CD4-positive, alpha-beta T cell treated with Interferon alpha-2 for 1 hour (primary cell): ENCODE measurements around the gene CD151.

Experiments used
- DNase-seq, 2 donors: peaks; one replicate each; pipeline ENCODE4 v3.0.0-alpha.2; 2020 to 2022

CD151 gene

DNA sequence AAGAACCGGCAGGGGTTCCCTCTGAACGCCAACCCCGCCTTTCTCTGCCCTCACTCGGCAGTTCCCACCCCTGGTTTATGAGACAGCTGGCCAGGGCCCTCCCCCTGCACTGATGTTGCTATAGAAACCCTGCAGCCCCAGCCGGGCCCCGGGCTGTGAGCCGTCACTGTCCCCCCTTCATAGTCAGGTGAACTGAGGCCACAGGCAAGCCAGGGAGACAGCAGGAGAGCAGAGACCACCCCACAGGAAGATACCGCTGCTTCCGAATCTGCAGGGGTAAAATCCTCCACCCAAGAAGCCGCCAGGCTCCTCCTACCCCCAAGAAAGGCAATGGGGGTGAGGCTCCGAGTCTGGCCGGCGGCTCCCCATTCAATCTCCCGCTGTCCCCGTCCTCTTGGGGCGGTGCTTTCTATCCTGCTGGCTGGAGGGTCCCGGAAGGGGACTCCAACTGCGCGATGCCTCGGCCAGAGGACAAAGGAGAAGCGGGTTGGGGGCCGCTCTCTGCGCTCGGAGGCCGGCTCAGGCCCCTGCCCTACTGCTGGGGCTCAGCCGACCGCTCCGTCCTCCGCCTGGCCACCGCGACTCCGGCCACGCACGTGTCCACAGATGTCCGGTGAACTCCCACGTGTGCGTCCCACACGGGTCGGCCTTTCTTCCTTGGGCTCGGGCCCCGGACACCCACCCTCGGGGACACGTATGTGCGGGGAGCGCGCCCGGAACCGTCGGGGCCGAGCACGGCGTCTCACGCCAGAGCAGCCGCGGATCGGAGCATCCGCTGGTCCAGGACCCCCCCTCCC, 35.3 kb upstream of the CD151 start:
- DNase-seq = peak; percentile 80 to 88

DNA sequence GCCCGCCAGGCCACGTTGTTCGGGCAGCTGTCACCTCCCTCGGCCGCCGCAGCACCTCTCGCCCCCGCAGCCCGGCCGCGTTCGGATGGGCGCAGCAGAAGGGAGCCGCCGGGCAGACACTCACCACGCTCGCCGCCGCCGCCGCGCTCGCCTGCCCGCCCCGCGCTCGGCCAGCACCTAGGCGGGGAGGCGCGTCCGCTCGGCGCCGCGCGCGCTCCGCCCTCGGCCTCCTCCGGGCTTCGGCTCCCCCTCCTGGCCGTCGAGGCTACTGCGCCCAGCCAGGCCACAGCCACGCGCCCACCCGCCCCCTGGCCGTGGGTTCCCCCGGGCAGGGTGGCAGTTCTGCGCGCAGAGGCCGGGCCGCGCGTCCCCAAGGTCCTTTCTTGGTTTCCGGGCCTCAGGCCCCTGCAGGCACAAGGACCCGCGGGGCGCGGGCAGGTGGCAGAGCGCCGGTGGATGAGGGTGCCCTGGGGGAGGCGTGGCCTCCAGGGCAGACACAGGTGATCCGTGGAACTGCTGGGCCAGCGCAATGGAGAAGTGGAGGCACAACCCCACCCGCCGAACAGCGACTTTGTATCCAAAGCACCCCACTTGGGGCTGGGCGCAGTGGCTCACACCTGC, 34.5 kb upstream of the CD151 start, which contains the start of gene SLC25A22:
Gene SLC25A22 (minus strand): TSS at position 189 of the 621 bp plus-strand sequence. CDS start 3,275 bp downstream, outside the sequence.
- peak; percentile 76 to 87 for DNase-seq

DNA sequence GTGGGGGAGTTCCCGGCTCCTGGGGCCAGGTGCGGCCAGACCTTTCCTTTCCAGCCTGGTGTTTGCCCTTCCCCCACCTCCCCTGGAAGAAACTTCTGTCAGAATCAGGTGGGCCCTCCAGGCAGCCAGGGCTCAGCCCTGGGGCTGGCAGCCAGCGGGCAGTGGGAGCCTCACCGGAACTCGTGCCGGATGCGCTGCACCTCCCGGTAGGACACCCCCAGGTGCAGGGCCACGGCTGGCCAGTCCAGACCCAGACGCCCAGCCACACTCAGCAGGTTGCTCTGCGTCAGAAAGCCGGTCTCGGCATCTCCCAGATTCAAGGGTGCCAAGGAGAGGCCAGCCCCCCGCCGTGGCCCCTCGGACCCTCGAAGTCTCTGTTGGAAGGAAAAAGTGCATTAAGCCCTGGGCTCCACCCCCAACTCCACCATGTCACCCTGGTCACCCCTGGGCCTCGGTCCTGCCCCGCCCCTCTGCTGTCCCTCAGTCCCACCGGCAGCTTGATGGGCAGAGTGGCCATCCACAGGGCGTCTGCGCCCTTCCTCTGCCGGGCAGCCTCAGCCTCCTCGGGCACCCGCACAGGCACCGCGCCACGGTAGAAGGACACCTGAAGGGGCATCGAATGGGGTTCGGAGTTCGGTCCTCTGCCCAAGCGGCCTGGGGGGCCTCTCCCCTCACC, 33.0 kb upstream of the CD151 start:
- no peak for DNase-seq

DNA sequence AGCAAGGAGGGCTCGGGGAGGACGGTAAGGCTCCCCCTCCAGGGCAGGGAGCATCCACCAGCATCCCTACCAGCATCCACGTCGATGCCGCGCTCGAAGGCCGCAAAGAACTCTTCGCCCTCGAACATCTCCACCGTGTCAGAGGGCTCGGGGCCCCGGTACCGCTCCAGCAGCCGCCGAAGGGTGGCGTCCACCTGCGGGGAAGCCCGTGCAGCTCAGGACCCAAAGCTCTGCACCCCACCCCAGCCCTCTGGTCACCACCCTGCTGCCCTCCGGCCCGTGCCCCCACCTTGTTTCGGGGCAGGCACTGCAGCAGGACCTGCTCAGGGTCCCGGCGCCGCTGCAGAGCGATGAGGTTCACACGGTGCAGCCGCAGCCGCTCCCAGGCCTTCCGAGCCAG, 32.3 kb upstream of the CD151 start:
- DNase-seq = no peak

- no peak for DNase-seq
Observed at GRCh38 chr11:801097-801780, 31.5 kb upstream of the CD151 start.

DNA sequence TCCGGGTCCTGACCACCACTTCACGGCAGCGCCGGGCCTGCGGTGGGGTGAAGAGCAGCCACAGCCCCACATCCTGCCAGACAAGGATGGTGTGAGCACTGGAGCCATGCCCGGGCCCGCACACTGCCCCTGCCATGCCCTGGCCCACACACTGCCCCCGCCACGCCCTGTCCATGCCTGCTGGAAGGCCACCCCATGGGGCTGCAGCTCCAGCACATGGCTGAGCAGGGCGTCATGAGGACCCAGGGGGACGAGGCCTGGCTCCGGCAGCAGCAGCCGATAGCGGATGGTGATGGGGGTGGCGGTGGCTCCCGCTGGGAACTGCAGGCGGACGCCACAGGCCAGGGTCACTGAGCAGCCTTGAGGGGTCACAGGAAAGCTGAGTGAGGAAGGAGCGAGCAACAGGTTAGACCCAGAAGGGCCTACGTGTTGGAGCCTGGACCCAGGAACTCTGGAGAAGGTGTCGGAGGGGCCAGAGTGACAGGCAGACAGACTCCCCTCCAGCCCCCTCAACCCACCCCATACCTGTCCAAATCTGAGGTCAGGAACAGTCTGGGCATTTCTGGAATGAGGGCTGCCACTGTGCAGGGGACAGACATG, 30.6 kb upstream of the CD151 start:
- DNase-seq = no peak

- DNase-seq = no peak
Observed at GRCh38 chr11:802693-803466, 29.9 kb upstream of the CD151 start.

DNA sequence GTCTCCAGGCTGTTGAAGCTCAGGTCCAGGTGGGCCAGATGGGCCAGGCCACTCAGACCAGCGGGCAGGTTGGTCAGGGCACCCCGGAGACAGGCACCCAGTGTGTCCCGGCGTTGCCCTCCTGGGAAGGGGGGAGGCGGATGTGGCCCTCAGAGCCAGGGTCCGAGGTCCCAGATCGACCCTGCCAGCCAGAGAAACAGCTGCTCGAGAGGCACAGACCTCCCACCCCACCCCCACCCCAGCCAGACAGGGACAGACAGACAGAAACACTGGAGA, 29.3 kb upstream of the CD151 start:
- DNase-seq = no peak

GRCh38 chr11:803770-804598, 28.8 kb upstream of the CD151 start:
- DNase-seq = no peak

DNA sequence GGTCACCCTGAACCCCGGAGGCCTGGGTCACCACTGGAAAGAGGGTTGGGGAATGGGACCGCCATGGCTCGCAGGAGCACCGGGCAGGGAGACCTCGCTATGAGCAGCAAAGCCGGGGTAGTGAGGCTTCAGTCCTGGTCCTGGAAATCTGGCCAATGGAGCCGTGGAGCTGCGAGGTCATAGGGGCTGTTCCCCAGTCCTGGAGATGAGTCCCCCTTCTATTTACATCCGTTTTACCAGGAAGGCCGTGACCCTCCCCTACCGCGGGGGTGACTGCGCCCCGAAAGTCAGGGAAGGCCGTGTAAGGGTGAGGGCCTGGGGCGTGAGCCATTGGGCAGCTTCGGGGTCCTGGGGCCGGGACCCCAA, 28.2 kb upstream of the CD151 start:
- no peak for DNase-seq

- peak in 1 of 2 donors; percentile 69 for DNase-seq
Observed at GRCh38 chr11:808427-809286, 24.1 kb upstream of the CD151 start.

DNA sequence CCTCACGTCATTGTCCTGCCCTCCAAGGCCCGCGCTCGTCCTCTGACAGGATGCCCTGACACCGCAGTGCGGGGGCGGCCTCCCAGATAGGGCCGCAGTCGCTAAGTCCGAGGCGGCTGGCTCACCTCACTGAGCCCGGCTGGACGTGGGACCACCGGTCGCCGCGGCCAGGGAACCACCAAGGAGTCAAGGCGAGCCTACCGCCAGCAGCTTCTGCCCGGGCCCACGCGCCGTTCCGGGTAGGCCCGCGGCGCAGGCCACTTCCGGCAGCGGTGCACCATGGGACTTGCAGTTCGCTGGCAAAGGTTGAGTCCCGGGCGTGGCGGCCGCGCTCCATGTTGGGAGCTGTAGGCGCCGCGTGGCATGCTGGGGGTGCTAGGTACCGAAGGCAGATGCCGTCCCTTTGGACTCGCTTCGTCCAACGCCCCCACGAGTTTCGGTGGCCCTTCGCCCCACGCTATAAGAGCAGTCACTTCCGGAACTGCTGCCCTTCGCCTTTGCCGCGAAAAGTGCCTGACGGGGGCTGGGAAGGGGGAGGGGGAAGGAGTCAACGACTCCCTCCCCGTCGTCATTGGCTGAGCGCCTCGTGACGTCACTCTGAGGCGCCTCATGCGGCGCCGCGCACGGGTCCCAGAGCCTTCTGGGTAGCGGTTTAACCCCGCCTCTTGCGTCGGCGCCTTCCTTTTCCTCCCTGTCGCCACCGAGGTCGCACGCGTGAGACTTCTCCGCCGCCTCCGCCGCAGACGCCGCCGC, 23.3 kb upstream of the CD151 start, which contains the start of gene RPLP2:
Gene RPLP2 (plus strand): TSS at position 681 of the 753 bp plus-strand sequence. CDS start 268 bp downstream, outside the sequence.
- peak; percentile 96 to 97 for DNase-seq

GRCh38 chr11:810040-810567, 22.6 kb upstream of the CD151 start:
- no peak for DNase-seq

GRCh38 chr11:811446-812245, 21.1 kb upstream of the CD151 start:
- DNase-seq = no peak

DNA sequence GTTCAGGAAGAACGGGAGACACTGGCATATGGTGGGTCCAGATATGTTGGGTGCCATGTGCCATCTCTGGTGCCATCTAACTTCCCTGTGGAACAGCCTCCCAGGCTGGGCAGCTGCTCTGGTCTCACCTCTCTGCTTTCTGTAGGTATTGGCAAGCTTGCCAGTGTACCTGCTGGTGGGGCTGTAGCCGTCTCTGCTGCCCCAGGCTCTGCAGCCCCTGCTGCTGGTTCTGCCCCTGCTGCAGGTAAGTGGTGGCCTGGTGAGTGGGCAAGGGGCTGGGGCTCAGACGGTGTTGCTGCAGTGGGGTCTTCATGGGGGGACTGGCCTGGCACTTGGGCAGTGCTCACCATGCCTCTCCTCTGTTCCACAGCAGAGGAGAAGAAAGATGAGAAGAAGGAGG, 20.4 kb upstream of the CD151 start:
- no peak for DNase-seq

DNA sequence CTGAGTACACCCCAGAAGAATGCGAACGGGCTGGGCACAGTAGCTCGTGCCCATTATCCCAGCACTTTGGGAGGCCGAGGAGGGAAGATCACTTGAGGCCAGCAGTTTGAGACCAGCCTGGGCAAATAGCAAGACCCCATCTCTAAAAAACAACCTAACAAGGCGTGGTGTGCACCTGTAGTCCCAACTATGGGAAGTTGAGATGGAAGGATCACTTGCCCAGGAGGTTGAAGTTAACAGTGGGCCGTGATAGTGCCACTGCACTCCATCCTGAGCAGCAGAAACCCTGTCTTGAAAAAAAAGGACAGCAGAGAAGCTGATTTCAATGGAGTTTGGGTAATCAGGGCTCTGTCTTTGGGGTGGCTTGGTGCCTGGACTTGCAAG, 19.7 kb upstream of the CD151 start:
- no peak for DNase-seq

DNA sequence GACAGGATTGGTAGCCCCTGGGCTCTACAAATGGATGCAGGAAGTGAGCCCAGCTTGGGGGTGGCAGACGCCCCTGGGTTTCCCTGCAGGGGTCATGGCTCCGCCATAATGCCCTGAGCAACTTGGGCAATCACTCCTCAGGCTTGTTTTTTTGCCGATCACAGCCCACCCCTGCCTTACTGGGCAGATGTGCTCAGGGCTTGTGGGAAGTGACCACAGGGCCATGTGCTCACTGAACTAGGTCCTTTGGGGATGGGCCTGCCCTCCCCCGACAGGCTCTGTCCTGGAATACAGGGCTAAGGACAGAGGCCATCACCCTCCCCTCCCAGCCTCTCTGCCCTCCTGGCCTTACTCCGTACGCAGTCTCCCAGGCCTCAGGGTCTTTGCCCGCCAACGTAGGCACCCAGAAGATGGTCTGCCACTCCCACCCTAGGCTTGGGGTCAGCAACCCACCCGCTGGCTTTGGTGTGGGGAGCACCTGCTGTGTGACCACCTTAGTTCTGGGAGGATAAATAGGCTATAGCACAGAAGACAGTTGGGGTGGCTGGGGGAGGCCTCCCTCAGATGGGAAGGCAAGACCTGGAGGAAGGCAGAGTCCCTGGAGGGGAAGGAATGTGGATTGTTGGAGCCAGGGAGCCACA, 19.2 kb upstream of the CD151 start:
- no peak for DNase-seq
